Upper lobe of right lung (tissue), 1 donor: ENCODE data around the gene BCAR3. TPM values are rescaled to one million over a fixed set of nuclear protein-coding genes. Genes with fewer than 3 reads are reported as not detected.
A peak's percentile ranks its signal among the peaks of the same experiment; 100 is the strongest.
"Not testable (repeated sequence)": the region's sequence is repeated elsewhere in the genome, so short reads cannot be mapped to it uniquely, and the experiment has no call there.

Experiments used
- ATAC-seq: fragments of 200-7000 bp; cut with Tn5 transposase; one replicate; pipeline ENCODE4 v1.9.1; 2020; ENCODE audit warnings: mild to moderate bottlenecking, moderate library complexity
- DNase-seq: peaks from one replicate; pipeline ENCODE4 v3.0.0-alpha.2; 2020
- H3K27ac ChIP-seq: fragments of 200-600 bp; one replicate; pipeline ENCODE4 v1.8.0; 2022
- H3K27me3 ChIP-seq: fragments of 200-600 bp; one replicate; pipeline ENCODE4 v1.8.0; 2022; ENCODE audit warnings: mild to moderate bottlenecking
- H3K36me3 ChIP-seq: fragments of 200-600 bp; one replicate; pipeline ENCODE4 v1.8.0; 2022
- H3K4me1 ChIP-seq: fragments of 200-600 bp; one replicate; pipeline ENCODE4 v1.8.0; 2022
- H3K4me3 ChIP-seq: fragments of 200-600 bp; one replicate; pipeline ENCODE4 v1.8.0; 2022; ENCODE audit warnings: mild to moderate bottlenecking
- H3K9me3 ChIP-seq: fragments of 200-600 bp; one replicate; pipeline ENCODE4 v1.8.0; 2022
- intact Hi-C: fragments of 100-400 bp; cut with DNase I; formaldehyde crosslinking; loops from one replicate; pipeline ENCODE4 v1.11.0; 2022
- total RNA-seq: library from RNA; stranded (reverse); fragmentation: NEBNext Ultra II Directional; extraction: Animal tissue kit (Norgen Biotek cat#: 25700); gene quantifications from one replicate; pipeline ENCODE4 v1.2.1, GENCODE V29; 2021
- TF ChIP-seq, protein P1 (sequence below): fragments of 200-600 bp; IDR thresholded peaks from one replicate; pipeline ENCODE4 v1.8.0; 2022; ENCODE audit warnings: antibody characterized with exemption
- donor health status: DM: no; HTN: yes; CAD: no; lungs with severe emphysema.

The BCAR3 gene
- total RNA-seq, 1 donor from 2014 or later, result 23.5 TPM

GRCh38 chr1:93699503-93700168 lies 18.0 kb upstream of the BCAR3 start:
- ATAC-seq, result no peak
- no peaks in the 10 kb centered on the region for H3K27me3 ChIP-seq
- H3K27ac ChIP-seq, result no peak overlapping the region
- no peaks in the 10 kb centered on the region for H3K9me3 ChIP-seq
- intact Hi-C loops, result no loop called here
- peak; percentile 8 for DNase-seq
- TF ChIP-seq, protein P1, sequence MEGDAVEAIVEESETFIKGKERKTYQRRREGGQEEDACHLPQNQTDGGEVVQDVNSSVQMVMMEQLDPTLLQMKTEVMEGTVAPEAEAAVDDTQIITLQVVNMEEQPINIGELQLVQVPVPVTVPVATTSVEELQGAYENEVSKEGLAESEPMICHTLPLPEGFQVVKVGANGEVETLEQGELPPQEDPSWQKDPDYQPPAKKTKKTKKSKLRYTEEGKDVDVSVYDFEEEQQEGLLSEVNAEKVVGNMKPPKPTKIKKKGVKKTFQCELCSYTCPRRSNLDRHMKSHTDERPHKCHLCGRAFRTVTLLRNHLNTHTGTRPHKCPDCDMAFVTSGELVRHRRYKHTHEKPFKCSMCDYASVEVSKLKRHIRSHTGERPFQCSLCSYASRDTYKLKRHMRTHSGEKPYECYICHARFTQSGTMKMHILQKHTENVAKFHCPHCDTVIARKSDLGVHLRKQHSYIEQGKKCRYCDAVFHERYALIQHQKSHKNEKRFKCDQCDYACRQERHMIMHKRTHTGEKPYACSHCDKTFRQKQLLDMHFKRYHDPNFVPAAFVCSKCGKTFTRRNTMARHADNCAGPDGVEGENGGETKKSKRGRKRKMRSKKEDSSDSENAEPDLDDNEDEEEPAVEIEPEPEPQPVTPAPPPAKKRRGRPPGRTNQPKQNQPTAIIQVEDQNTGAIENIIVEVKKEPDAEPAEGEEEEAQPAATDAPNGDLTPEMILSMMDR, result no peak
- H3K4me3 ChIP-seq, result no peak overlapping the region
- no peaks in the 10 kb centered on the region for H3K36me3 ChIP-seq
- H3K4me1 ChIP-seq, result peaks cover 18% of the 10 kb centered on the region

DNA sequence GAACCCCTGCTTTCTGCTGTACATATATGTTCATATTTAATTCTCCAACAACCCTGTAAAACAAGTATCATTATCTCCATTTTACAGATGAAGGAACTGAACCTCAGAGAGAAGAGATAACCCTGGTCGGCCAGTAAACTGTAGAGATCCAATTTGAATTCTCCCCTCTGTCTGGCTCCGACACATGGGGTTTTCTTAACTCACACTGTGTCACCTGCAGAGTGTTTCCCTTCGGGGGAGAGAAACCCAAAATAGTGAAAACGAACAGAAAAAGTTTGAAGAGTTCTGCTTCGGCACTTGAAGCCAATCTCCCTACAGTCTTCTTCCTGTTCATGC lies 17.4 kb upstream of the BCAR3 start:
- DNase-seq, result no peak
- ATAC-seq, result no peak
- H3K4me3 ChIP-seq, result no peak overlapping the region
- H3K36me3 ChIP-seq, result no peaks in the 10 kb centered on the region
- no peaks in the 10 kb centered on the region for H3K27me3 ChIP-seq
- H3K9me3 ChIP-seq, result no peaks in the 10 kb centered on the region
- TF ChIP-seq, protein P1, result no peak
- peaks cover 18% of the 10 kb centered on the region for H3K4me1 ChIP-seq
- no peak overlapping the region for H3K27ac ChIP-seq
- intact Hi-C loops, result no loop called here

GRCh38 chr1:93698329-93699048 lies 16.9 kb upstream of the BCAR3 start:
- TF ChIP-seq, protein P1, result no peak
- ATAC-seq, result no peak
- DNase-seq, result peak; percentile 17
- Histone ChIP-seq H3K9me3 (no peaks in the 10 kb centered on the region), H3K4me1 (peaks cover 18% of the 10 kb centered on the region), H3K36me3 (no peaks in the 10 kb centered on the region), H3K27me3 (no peaks in the 10 kb centered on the region), H3K27ac (no peak overlapping the region), H3K4me3 (no peak overlapping the region)
- intact Hi-C loops, result no loop called here

- H3K27me3 ChIP-seq, H3K27ac ChIP-seq, H3K9me3 ChIP-seq, ATAC-seq, H3K4me3 ChIP-seq, H3K36me3 ChIP-seq, intact Hi-C loops: not testable (repeated sequence)
- peaks cover 18% of the 10 kb centered on the region for H3K4me1 ChIP-seq
- DNase-seq, result peak; percentile 40
Measured at GRCh38 chr1:93697566-93697965, 15.9 kb upstream of the BCAR3 start.

- TF ChIP-seq, protein P1, result no peak
- intact Hi-C loops, result no loop called here
- DNase-seq, result no peak
- Histone ChIP-seq H3K27me3 (no peaks in the 10 kb centered on the region), H3K36me3 (no peaks in the 10 kb centered on the region), H3K4me3 (no peak overlapping the region), H3K9me3 (no peaks in the 10 kb centered on the region), H3K27ac (no peak overlapping the region), H3K4me1 (peaks cover 23% of the 10 kb centered on the region)
- peak; percentile 4 for ATAC-seq
Measured at GRCh38 chr1:93695411-93696005, 13.9 kb upstream of the BCAR3 start.

GRCh38 chr1:93694819-93695218 lies 13.2 kb upstream of the BCAR3 start:
- peaks cover 23% of the 10 kb centered on the region for H3K4me1 ChIP-seq
- no peaks in the 10 kb centered on the region for H3K9me3 ChIP-seq
- H3K27me3 ChIP-seq, result no peaks in the 10 kb centered on the region
- H3K4me3 ChIP-seq, result no peak overlapping the region
- intact Hi-C loops, result no loop called here
- TF ChIP-seq, protein P1, result no peak
- H3K27ac ChIP-seq, result no peak overlapping the region
- DNase-seq (no peak), ATAC-seq (no peak)
- no peaks in the 10 kb centered on the region for H3K36me3 ChIP-seq
